HG02678 (cell line): ENCODE measurements around the gene NR5A2.
A peak's percentile ranks its signal among the peaks of the same experiment; 100 is the strongest.
"Not testable (repeated sequence)": the region's sequence is repeated elsewhere in the genome, so short reads cannot be mapped to it uniquely, and the experiment has no call there.

Source experiments
- ATAC-seq: cut with Tn5 transposase; IDR thresholded peaks from one replicate; pipeline ENCODE4 v1.9.1; 2021; ENCODE audit warnings: mild to moderate bottlenecking, moderate library complexity; ENCODE audit not compliant: unreplicated experiment

Gene NR5A2

DNA sequence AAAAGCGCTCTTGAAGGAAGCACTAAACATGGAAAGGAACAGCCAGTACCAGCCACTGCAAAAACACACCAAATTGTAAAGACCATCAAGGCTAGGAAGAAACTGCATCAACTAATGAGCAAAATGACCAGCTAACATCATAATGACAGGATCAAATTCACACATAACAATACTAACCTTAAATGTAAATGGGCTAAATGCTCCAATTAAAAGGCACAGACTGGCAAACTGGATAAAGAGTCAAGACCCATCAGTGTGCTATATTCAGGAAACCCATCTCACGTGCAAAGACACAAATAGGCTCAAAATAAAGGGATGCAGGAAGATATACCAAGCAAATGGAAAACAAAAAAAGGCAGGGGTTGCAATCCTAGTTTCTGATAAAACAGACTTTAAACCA, 159.8 kb downstream of the NR5A2 start:
- not testable (repeated sequence) for ATAC-seq

DNA sequence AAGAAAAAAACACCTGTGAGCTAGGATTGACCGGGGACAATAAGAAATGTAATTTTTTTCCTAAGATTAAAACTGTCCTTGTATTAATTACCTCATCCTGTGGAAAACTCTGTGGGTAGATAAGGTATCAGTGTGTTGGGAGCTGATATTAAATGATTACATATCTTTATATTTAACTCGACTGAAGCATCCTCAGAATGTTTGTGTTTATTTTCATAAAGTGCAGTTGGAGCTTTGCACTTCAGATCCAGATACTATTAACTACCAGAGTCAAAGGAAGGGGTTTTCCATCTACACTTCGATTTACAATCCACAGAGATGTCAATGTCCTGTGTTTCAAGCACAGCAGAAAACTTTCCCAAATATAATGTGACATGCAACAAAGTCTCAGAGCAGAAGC, 164.5 kb downstream of the NR5A2 start:
- no peak for ATAC-seq

DNA sequence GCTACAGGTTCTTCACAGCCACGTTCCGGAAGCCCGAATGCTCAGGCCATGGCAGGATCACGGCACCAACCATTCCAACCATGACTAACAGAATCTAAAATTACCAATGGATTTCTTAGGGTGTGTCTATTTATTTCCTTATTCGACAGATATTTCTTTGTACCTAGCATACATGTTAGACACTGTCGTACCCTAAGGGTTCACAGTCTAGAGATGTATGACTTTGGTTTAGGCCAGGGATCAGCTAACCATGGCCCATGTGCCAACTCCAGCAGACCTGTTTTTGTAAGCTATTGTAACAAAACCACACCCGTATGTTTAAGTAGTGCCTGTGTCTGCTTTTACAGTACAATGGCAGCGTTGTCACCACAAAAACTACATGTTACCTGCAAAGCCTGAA, 167.0 kb downstream of the NR5A2 start:
- ATAC-seq: no peak

- ATAC-seq: no peak
Observed at GRCh38 chr1:200198236-200198635, 170.7 kb downstream of the NR5A2 start.

DNA sequence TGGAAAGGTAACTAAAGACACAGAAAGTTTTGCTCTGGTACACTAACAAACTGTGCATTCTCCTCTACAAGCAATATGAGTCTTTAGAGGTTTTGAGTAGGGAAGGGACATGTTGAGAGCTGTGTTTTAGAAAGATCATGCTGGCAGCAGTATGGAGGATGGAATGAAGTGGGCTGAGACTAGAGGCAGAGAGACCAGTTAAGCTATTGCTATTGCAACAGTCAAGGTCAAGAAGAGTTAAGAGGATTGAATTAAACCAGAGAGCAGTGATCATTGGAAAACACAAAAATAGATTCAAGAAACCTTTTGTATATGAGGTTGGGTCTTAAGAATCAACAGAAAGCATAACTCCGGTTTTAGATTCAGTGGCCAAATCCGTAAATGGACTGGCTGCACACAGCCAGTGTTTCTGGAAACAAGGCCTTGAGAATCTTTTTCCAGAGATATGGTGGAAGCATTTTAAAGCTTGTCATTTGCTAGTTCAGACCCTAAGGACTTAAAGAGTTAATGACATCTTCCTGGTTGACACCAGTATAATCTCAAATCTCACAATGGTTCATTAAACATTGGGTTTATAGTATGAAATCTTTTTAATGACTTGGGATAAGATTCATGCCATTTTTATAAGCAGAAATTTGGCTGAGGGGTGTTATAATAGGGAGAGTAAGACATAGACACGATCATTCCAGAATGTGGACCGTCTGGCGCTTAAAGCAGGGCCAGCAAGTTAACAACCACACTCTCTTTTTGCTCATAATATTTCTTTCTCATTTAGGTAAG, 177.9 kb downstream of the NR5A2 start:
- ATAC-seq: no peak

- no peak for ATAC-seq
Observed at GRCh38 chr1:200206340-200206739, 178.8 kb downstream of the NR5A2 start.

DNA sequence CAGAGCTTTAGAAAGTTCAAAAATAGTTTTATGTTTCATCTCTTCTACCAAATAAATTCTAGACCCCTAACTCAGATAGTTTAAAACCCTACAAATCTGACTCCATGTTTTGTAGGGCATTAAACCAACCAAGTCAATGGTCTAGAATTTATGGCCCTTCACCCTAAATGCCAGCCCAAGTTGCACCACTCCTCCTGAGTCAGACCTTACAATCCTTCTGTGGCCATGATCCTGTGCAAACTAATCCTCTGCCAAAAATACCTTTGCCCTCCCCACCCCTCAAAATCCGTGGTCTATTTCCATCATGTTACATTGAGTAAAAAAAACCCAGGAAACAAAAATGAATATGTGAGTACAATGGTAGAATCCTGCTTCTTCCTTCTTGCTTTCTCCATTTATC, 179.3 kb downstream of the NR5A2 start:
- no peak for ATAC-seq

DNA sequence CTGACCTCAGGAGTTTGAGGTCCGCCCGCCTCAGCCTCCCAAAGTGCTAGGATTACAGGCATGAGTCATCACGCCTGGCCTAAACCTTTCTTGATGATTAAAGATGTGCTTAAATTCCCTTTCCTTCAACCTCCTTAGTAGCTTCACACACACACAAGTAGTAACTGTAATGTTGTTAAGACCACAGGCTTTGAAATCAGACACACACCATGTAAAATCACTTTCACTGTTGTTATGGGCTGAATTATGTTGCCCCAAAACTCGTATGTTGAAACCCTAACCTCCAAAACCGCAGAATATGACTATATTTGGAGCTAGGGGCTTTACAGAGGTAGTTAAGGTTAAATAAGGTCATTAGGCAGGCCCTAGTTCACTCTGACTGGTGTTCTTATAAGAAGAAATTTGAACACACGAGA, 180.2 kb downstream of the NR5A2 start:
- ATAC-seq: peak; percentile 90

DNA sequence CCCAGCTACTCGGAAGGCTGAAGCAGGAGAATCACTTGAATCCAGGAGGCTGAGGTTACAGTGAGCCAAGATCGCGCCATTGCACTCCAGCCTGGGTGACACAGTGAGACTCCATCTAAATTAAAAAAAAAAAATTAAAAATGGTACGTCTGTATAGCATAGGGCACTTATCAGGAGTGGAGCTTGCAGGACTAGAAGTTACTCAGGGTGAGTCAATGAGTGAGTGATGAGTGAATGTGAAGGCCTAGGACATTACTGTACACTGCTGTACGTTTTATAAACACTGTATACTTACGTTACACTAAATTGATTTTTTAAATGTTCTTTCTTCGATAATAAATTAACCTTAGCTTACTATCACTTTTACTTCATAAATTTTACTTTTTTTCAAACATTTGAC, 183.6 kb downstream of the NR5A2 start:
- ATAC-seq: no peak

- ATAC-seq: no peak
Observed at GRCh38 chr1:200213392-200213791, 185.9 kb downstream of the NR5A2 start.

DNA sequence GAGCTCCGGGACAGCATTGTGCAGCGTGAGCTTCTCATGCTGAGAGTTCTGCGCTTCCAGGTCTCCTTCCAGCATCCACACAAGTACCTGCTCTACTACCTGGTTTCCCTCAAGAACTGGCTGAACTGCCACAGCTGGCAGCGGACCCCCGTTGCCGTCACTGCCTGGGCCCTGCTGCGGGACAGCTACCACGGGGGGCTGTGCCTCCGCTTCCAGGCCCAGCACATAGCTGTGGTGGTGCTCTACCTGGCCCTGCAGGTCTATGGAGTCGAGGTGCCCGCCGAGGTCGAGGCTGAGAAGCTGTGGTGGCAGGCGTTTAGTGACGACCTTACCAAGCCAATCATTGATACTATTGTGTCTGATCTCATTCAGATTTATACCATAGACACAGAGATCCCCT, 186.4 kb downstream of the NR5A2 start:
- ATAC-seq: no peak

DNA sequence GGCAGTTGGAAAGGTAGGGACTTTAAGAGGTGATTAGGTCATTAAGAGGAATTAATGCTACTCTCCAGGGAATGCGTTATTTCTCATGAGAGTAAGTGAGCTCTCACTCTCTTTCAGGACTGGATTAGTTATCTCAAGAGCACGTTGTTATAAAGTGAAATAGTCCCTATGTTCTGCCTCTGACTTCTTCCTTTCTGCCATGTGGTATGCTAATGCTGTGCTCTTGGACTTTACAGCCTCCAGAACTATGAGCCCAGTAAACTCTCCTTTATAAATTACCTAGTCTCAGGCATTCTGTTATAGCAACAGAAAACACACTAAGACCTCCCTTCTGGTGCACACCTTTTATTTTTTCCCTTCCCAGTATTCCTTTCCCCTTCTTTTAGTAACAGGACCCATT, 187.8 kb downstream of the NR5A2 start:
- ATAC-seq: no peak

DNA sequence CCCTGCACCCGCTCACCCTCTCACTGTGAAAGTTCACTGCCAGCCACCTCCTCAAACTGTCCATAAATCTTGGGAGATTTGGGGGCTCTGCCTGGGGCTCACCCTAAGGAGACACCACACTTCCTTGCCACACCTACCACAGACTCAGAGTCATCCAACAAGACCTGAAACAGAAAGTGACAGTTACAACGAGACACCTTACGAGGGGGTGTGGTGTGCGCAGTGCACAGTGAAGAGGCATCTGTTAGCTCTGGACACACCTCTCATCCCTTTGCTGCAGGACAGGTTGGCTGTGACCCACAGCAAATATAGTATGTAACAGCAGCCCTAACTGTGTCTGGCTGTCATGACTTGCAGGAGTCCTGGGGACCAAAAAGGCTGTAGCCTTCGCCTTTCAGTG, 190.2 kb downstream of the NR5A2 start:
- peak; percentile 45 for ATAC-seq

DNA sequence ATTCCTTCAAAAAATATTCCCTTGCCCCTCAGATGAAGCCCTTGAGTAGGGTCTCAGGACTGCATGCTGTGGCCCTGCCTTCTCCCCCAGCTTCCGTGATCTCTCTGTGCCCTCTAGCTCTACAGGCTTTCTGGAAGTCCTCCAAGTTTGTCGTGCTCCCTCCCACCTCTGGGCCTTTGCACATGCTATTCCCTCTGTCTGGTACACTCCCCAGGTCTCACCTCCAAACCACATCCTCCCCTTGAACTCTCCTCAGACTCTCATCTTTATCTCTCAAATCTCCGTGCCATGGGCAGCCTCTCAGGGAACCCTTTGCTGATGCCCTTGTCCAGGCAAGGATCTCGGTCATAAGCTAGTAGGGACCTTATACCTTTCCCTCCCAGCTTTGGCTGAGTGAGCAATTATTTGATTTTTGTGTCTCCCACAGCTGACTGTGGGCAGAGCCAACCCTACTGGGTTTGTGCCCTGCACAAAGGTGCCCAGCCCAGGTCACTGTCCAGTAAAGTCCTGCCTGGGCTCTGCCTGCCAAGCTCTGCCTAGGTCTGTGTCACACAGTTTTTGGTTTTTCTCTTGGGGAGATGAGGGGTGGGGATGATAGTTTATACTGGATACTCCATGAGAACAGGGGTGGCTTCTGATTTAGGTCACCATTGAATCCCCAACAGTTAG, 194.2 kb downstream of the NR5A2 start:
- ATAC-seq: no peak

GRCh38 chr1:200223207-200223606, 195.7 kb downstream of the NR5A2 start:
- no peak for ATAC-seq

DNA sequence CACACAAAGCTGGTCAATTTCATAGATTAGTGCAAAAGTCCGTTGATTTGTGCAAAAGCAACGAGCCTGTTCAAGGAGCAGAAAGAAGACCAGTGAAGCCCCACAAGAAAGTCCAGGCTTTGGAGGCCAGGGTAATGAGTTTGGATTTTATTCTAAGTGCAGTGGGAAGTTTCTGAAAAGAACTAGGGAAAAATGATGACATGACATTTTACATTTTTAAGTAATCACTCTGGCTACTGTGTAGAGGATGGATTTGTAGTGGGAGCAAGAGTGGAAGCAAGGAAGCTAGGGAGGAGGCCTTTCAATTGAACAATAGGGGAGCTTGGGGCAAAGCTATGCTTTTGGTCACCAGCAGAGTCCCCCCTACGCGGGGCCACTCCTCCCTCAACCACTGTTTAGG, 196.1 kb downstream of the NR5A2 start:
- no peak for ATAC-seq

DNA sequence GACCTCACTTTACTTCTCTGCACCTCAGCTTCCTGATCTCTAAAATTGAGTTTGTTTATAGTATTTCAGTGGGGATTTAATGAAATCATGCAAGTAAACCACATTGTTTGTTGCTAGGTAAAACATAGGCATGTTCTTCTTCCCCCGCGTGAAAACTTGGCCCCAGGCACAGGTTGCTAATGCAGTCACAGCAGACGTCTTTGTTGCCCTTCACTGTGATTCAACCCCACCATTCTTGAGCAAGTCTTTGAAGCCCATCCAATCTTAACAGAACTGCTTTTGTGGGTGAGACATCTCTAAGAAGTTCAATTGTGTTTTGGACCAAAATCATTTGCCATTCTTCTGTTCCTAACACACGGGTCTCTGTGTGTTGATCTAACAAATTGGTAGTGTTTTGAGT, 196.8 kb downstream of the NR5A2 start:
- no peak for ATAC-seq

- no peak for ATAC-seq
Observed at GRCh38 chr1:200226268-200226968, 198.9 kb downstream of the NR5A2 start.

GRCh38 chr1:200226969-200227303, 199.4 kb downstream of the NR5A2 start:
- ATAC-seq: no peak
